Stimulated activated CD4-positive, alpha-beta T cell treated with anti-CD3 and anti-CD28 coated beads, Interleukin-1b, Interleukin-23, amount 100 ng/mL, for 4 hours (primary cell): Measurements from ENCODE around the gene INHA.

ENCODE experiments used
- DNase-seq, 2 donors: peaks; one replicate each; pipeline ENCODE4 v3.0.0-alpha.2; 2020; ENCODE audit warnings: low read depth in 2 of 2

INHA gene

DNA sequence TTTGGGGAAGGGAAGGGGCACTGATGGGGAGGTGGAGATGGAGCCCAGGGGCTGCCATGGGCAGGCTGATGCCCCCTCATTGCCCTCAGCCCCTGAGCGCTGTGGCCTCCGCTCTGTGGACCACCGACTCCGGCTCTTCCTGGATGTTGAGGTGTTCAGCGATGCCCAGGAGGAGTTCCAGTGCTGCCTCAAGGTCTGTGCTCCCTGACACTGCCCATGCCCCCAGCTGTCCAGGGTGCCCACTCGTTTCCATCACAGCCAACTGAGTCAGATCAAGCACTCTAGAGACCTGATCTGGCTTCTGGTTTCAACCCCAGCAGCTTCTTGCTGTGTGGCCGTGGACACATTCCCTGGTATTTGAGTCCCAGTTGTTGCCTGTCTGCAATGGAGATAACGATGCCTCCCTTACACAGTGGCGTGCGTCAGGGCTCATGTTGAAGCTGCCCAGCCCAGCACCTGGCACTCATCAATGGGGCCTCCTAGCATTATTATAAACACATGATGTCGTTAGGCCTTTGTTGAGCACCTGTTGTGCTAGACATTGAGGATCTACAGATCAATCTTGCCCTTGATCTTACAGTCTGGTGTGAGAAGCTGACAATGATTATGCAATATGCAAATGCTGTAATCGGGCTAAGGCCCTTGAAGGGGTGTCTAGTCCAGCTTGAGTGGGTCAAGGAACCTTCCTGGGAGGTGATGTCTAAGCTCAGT is 39.9 kb downstream of the INHA start:
- DNase-seq = no peak

DNA sequence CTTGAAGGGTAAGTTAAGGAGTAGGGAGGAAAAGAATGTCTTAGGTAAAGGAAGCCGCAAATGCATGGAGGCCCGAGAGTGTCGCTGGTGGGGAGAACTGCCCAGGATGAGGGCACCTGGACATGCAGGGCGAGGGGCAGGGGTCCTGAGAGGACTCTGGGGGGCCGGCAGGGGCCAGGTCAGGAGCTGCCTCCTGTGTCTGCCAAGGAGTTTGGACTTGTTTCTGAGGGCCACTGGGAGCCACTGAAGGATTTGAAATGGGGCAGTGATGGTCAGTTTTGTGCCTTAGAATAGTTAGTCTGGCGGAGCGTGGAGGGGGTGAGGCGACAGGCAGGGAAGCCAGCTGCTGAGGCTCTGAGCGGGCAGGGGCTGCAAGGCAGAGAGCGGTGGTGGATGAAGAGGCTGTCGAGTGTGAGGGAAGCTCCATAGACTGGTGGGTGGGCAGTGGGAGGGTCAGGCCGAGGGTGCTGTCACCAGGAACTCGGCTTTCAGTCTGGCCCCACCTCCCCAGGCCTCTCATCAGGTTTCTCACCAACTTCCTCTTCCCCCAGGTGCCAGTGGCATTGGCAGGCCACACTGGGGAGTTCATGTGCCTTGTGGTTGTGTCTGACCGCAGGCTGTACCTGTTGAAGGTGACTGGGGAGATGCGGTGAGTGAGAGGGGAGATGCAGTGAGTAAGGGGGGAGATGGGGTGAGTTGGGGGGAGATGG is 40.6 kb downstream of the INHA start:
- DNase-seq = no peak

DNA sequence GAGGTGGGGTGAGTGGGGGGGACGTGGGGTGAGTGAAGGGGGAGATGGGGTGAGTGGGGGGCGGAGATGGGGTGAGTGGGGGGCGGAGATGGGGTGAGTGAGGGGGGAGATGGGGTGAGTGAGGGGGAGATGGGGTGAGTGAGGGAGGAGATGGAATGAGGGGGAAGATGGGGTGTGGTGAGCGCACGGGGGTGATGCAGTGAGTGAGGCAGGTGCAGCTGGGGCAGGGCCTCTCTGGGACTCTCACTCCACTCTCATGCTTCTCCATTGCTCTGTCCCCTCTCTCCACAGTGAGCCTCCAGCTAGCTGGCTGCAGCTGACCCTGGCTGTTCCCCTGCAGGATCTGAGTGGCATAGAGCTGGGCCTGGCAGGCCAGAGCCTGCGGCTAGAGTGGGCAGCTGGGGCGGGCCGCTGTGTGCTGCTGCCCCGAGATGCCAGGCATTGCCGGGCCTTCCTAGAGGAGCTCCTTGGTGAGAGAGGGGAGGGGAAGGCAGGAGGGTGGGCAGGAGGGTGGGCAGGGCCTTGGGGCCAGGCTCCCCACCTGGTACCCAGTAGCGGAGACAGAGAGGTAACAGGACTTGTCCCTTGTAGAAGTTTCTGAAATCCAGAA is 41.5 kb downstream of the INHA start:
- no peak for DNase-seq

DNA sequence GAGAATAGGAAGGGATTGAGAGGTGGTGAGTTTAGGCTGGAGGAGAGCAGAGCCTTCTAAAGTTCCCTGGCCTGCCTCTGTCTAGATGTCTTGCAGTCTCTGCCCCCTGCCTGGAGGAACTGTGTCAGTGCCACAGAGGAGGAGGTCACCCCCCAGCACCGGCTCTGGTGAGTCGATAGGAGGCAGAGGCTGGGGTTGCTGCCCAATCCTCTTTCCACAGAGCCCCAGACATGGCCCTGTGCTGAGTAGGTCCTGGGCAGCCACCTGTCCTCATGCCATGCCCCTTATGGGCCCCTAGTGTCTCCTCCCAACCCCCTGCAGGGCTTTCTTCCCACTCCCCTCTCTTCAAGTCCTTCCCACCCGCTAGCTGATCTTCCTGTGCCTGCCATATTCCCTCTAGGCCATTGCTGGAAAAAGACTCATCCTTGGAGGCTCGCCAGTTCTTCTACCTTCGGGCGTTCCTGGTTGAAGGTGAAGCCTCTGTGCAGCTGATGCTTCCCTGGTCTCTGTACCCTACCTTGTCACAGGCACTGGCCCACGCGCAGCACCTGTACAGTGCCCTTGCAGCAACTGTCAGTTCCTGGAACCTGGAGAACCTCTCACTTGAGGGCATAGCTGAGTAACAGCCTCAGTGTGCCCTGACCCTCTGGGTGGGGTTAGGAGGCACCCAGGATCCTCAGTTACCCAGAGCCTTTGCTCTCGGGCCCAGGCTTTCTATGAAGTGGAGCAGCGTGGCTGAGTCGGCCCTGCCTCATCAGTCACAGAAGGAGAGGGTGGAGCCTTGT is 42.2 kb downstream of the INHA start:
- DNase-seq = no peak

DNA sequence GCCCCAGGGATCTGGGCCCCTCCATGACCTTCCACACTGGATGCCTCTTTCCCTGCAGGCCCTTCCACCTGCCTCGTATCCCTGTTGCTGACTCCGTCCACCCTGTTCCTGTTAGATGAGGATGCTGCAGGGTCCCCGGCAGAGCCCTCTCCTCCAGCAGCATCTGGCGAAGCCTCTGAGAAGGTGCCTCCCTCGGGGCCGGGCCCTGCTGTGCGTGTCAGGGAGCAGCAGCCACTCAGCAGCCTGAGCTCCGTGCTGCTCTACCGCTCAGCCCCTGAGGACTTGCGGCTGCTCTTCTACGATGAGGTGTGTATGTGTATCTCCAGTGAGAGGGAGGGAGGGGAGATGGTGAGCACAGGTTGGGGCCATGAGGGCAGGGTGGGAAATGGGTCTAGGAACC is 42.9 kb downstream of the INHA start:
- DNase-seq = no peak

DNA sequence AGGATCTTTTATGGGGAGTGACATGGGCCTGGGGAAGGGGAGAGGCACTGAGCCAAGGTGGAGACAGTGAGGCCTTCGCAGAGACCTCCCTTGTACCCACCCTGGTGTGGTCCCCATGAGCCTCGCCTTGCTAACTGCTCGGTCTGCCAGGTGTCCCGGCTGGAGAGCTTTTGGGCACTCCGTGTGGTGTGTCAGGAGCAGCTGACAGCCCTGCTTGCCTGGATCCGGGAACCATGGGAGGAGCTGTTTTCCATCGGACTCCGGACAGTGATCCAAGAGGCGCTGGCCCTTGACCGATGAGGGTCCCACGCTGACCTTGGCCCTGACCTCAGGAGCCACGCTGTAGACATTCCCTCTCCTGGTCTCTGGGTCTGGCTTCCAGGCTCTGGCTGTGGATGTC is 43.8 kb downstream of the INHA start:
- DNase-seq = no peak

DNA sequence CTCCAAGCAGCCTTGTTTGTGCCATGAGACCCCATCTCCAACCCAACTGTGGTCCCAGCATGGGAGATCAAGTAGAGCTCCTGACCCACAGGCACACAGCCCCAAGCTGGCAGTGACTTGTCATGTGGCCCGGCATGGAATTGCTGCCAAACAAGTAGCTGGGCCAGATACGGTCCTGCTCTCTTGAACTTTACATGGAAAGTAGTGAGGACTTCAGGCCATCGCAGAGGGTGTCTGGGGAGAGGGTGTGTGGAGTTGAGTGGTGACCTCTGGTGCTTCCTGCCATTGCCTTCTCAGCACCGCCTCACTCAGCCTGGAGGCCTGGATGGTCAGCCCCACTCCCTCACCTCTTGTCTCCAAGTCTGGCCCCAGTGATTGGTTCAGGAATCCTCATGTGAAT is 44.4 kb downstream of the INHA start:
- DNase-seq = no peak

DNA sequence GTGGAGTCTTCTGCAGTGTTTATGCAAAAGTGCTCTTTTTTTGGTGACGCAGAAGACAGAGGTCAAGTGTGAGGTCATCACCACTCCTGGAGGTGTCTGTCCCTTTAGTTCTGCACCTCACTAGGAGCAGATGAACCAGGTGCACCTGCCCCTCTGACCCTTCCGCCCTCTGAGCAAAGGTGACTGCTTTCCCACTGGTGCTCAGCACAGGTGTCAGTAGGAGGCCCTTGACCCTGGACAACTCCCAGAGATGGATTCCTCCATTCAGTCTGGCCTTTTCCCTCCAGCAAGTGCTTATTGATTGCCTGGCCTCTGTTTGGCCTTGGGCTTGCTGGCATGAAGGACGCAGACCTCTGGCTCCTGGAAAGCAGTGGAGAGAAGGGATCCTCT is 46.6 kb downstream of the INHA start:
- DNase-seq = no peak

DNA sequence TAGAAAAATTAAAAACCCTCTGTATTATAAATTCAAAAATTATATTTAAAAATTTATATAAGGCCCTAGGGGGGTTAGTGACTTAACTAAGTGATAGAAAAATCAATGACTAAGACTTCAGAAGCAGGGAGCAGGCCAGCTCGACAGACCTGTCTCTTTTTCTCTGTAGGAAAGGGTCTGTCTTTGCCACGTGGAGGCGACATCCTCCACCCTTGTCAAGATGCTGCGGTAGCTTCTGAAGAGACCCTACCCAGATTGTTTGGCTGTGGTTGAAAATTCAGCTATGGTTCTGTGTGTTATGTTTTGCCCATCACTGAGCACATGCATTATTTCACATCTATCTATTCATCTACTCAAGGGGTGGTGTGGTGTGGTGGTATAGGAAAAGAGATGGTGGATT is 47.1 kb downstream of the INHA start:
- no peak for DNase-seq

DNA sequence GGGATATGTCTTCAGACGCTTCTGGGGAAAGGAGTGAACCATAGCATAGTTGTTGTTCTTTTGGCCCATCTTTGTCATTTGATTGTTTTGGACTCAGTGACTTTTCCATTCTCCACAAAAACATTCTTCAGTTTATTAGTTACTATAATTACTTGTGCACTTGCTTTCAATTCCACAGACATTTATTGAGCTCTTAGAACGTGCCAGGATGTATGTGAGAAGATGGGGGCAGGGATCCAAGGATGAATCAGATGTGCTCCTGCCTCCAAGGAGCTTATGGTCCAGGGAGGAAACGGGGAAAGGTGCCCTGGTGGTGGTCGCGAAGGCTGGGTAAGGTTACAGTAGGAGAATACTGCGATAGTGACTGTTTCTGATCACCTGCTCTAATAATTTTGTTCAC is 48.4 kb downstream of the INHA start:
- no peak for DNase-seq

DNA sequence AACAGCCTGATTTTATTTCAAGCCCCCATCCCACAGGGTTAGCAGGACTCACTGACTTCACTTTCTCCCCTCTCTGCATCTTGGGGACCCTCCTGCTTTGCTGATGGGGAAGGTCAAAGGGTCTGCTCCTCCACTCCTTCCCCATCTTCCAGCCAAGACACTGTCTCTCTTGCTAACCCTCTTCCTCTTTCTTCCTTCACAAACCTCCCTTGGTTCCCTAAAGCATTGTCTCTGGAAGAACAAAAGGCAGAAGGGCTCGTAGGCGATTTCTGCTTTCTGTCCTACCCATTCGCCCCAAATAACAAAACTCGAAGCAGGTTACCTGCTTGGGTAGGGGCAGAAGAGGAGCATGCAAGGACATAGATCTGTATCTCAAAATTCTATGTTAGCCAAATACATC is 49.8 kb downstream of the INHA start:
- DNase-seq = no peak

DNA sequence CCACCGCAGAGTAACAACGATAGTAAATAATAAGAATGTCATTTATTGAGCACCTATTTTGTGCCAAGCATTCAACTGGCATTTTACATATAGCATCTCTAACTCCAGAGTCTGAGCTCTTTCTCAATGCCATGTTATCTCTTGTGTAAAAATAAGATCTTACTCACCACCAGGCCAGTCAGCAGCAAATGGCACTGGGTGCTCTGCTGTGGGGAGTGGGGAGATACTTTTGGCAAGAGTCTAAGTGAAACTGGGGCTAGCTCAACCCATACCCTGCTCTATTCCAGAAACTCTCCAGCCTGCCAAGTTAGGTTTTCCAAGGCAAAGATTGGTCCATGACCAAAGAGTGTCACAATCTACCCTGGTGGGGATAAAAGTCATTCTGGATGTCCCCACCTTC is 50.4 kb downstream of the INHA start:
- no peak for DNase-seq

DNA sequence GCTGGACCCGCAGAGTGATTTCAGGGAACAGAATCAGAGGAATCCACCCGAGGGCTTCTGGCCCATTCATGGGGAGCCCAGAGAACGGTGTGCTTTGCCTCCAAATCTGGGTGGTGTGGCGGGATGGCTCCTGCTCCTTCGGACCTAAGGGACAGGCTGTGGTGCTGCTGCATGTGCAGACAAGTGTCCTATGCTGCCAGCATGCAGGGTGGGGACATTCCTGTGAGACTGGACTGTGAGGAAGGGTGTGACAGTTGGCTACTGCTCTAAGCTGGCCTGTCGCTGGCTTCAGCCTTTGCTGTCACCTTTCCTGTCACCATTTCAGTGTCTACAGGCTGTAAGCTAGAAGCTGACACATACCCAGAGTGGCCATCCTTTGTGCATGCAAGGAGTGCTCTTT is 52.5 kb downstream of the INHA start:
- DNase-seq = no peak

DNA sequence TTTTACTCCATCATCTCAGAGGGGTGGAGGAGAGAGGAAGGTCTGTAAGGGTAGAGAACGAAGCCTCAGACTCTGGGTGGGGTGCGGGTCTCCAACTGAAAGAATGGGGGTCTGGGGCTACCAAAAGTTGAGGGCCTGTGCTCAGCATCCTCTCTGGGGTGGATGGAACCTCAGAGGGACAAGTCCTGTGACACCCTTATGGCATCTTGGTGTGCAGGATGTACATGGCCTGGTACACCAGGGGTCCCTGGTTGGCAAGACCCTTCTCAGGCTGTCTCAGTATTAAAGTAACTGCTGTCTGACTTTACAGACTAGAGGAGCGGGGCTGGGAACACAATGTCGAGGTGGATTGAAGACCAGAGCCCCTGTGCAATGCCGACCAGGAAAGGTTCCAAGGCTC is 53.1 kb downstream of the INHA start:
- no peak for DNase-seq
